ENCODE measurements around the gene PTMS. TPM values are rescaled to one million over a fixed set of nuclear protein-coding genes. Genes with fewer than 3 reads are reported as not detected.

PTMS gene
- total and polyA plus RNA-seq, 9 of the 15 experiments (the other 6 are each of a cell fraction or from before 2014, with no cell fraction given): 5.1 to 287 (median 78.5) TPM

DNA sequence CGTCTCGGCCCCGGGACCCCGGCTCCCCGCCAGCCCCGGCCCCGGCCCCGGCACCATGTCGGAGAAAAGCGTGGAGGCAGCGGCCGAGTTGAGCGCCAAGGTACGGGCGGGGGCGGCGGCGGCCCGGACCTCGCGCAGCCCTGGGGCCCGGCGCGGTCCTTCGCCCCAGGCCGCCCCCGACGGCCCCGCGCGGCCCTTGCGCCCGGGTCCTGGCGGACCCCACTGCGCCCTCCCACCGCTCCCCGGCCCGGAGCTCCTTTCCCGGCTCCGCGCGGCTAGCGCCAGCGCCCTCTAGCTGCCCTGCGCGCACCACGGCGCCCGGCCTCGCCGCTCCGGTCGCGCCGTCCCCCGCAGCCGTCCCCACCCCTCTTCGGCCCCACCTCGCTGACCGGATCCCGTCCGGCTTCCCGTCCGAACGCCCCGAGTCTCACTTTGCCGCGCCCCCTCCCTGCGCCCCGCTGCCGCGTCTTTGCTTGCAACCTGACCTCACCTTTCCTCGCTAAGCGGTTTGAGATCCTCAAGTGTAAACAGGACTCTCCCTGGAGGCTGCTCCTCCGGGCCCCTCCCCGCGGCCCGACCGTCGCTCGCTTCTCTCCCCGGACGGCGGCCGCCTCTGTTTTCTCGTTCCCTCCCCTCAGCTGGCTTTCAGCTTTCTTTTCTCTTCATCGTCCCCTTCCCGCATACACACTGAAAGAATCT, 637 bp downstream of the PTMS start (continued):
- TF ChIP-seq, protein P1, sequence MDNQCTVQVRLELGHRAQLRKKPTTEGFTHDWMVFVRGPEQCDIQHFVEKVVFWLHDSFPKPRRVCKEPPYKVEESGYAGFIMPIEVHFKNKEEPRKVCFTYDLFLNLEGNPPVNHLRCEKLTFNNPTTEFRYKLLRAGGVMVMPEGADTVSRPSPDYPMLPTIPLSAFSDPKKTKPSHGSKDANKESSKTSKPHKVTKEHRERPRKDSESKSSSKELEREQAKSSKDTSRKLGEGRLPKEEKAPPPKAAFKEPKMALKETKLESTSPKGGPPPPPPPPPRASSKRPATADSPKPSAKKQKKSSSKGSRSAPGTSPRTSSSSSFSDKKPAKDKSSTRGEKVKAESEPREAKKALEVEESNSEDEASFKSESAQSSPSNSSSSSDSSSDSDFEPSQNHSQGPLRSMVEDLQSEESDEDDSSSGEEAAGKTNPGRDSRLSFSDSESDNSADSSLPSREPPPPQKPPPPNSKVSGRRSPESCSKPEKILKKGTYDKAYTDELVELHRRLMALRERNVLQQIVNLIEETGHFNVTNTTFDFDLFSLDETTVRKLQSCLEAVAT (IDR thresholded peaks at IDR 0.05): peak in 1 of 2 experiments; percentile 72; a peak in 1 of 4 replicates
- TF ChIP-seq ELK1 (CRISPR knock-in tag; IDR thresholded peaks at IDR 0.05) (no peak), SMAD1 (IDR thresholded peaks at IDR 0.05; ENCODE audit: low read depth, low read length, partially characterized antibody) (no peak), ATF3 (IDR thresholded peaks at IDR 0.05) (no peak), ATF3 (CRISPR knock-in tag; conservative IDR thresholded peaks at IDR 0.05) (no peak), FOXA1 (IDR thresholded peaks at IDR 0.05; ENCODE audit: borderline replicate concordance) (no peak), GTF2E2 (tag; IDR thresholded peaks at IDR 0.05) (no peak), ELK3 (CRISPR knock-in tag; IDR thresholded peaks at IDR 0.05) (no peak), MECOM (CRISPR knock-in tag; IDR thresholded peaks at IDR 0.05) (no peak), ZNF398 (CRISPR knock-in tag; IDR thresholded peaks at IDR 0.05) (no peak), SRSF7 (optimal IDR thresholded peaks at IDR 0.05; ENCODE audit: low read depth, low read length) (no peak), ARHGAP35 (IDR thresholded peaks at IDR 0.05; ENCODE audit: partially characterized antibody) (no peak), BRD9 (IDR thresholded peaks at IDR 0.05; ENCODE audit: low read depth, partially characterized antibody) (no peak), TCF7L2 (IDR thresholded peaks at IDR 0.05; ENCODE audit: low read depth, low read length) (no peak), BRF1 (IDR thresholded peaks at IDR 0.05; ENCODE audit: borderline replicate concordance, extremely low read depth, insufficient read length) (no peak)
- TF ChIP-seq, protein P2, sequence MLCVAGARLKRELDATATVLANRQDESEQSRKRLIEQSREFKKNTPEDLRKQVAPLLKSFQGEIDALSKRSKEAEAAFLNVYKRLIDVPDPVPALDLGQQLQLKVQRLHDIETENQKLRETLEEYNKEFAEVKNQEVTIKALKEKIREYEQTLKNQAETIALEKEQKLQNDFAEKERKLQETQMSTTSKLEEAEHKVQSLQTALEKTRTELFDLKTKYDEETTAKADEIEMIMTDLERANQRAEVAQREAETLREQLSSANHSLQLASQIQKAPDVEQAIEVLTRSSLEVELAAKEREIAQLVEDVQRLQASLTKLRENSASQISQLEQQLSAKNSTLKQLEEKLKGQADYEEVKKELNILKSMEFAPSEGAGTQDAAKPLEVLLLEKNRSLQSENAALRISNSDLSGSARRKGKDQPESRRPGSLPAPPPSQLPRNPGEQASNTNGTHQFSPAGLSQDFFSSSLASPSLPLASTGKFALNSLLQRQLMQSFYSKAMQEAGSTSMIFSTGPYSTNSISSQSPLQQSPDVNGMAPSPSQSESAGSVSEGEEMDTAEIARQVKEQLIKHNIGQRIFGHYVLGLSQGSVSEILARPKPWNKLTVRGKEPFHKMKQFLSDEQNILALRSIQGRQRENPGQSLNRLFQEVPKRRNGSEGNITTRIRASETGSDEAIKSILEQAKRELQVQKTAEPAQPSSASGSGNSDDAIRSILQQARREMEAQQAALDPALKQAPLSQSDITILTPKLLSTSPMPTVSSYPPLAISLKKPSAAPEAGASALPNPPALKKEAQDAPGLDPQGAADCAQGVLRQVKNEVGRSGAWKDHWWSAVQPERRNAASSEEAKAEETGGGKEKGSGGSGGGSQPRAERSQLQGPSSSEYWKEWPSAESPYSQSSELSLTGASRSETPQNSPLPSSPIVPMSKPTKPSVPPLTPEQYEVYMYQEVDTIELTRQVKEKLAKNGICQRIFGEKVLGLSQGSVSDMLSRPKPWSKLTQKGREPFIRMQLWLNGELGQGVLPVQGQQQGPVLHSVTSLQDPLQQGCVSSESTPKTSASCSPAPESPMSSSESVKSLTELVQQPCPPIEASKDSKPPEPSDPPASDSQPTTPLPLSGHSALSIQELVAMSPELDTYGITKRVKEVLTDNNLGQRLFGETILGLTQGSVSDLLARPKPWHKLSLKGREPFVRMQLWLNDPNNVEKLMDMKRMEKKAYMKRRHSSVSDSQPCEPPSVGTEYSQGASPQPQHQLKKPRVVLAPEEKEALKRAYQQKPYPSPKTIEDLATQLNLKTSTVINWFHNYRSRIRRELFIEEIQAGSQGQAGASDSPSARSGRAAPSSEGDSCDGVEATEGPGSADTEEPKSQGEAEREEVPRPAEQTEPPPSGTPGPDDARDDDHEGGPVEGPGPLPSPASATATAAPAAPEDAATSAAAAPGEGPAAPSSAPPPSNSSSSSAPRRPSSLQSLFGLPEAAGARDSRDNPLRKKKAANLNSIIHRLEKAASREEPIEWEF (CRISPR knock-in tag; IDR thresholded peaks at IDR 0.05): no peak

Measured in K562 (cell line).